Activated CD4-positive, alpha-beta T cell treated with anti-CD3 and anti-CD28 coated beads for 1 hour (primary cell): ENCODE results near the gene NAXD.
"Not testable (repeated sequence)": the region's sequence is repeated elsewhere in the genome, so short reads cannot be mapped to it uniquely, and the experiment has no call there.

ENCODE experiments used
- DNase-seq: peaks from one replicate; pipeline ENCODE4 v3.0.0-alpha.2; 2020

The NAXD gene

GRCh38 chr13:110615322-110616102 lies at the start of gene NAXD:
NAXD (plus strand) TSS chr13:110615545; CDS start chr13:110615602, 57 bp downstream.
- peak; percentile 54 for DNase-seq

GRCh38 chr13:110566171-110566570 lies 49.2 kb upstream of the NAXD start:
- no peak for DNase-seq

- no peak for DNase-seq
These were observed 46.7 kb upstream of the NAXD start for GRCh38 chr13:110568612-110569011.

- not testable (repeated sequence) for DNase-seq
These were observed 45.4 kb upstream of the NAXD start for GRCh38 chr13:110569962-110570361.

- DNase-seq: no peak
These were observed 44.5 kb upstream of the NAXD start for GRCh38 chr13:110570886-110571285.

- DNase-seq: no peak
These were observed 43.2 kb upstream of the NAXD start for GRCh38 chr13:110571896-110572777.

- no peak for DNase-seq
These were observed 42.6 kb upstream of the NAXD start for GRCh38 chr13:110572778-110573118.

- no peak for DNase-seq
These were observed 41.2 kb upstream of the NAXD start for GRCh38 chr13:110574161-110574560.

GRCh38 chr13:110575322-110576069 lies 39.8 kb upstream of the NAXD start:
- no peak for DNase-seq

GRCh38 chr13:110576070-110576394 lies 39.3 kb upstream of the NAXD start:
- DNase-seq: no peak

GRCh38 chr13:110576736-110577476 lies 38.4 kb upstream of the NAXD start:
- no peak for DNase-seq

GRCh38 chr13:110578363-110578762 lies 37.0 kb upstream of the NAXD start:
- DNase-seq: no peak

GRCh38 chr13:110580800-110581199 lies 34.5 kb upstream of the NAXD start:
- no peak for DNase-seq

GRCh38 chr13:110581506-110582185 lies 33.7 kb upstream of the NAXD start:
- DNase-seq: no peak

- no peak for DNase-seq
These were observed 32.9 kb upstream of the NAXD start for GRCh38 chr13:110582421-110582954.

- no peak for DNase-seq
These were observed 32.0 kb upstream of the NAXD start for GRCh38 chr13:110583178-110583865.

- DNase-seq: no peak
These were observed 25.5 kb upstream of the NAXD start for GRCh38 chr13:110589793-110590390.

- no peak for DNase-seq
These were observed 24.8 kb upstream of the NAXD start for GRCh38 chr13:110590577-110590976.

GRCh38 chr13:110592665-110593064 lies 22.7 kb upstream of the NAXD start:
- no peak for DNase-seq

GRCh38 chr13:110593430-110594130 lies 21.8 kb upstream of the NAXD start:
- DNase-seq: no peak
